ENCODE measurements around the gene LRMDA.

DNA sequence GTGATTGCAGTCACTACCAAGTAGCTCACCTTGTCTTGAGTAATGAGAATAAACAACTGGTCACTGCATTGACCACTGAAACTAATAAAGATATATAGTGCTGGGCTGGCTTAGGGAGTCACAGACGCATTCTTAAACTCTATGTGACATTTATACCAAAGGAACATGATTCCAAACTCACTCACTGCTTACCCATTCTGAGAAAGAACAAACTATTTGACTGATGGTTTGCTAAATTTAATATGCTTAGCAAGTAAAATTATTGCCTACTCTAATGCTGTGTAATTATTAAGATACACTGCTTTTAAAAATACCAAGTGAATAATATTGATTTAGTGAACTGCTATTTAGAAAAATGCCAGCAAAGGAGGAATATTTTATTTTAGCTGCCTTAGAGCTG, 191.1 kb downstream of the LRMDA start:
- no peak for TF ChIP-seq ZBTB40 (IDR thresholded peaks at IDR 0.05; ENCODE audit: borderline replicate concordance)
- TF ChIP-seq POLR2AphosphoS5 (IDR thresholded peaks at IDR 0.05; ENCODE audit: low read length), result no peak
- TF ChIP-seq HDAC6 (IDR thresholded peaks at IDR 0.05; ENCODE audit: unreplicated experiment), result no peak
- TF ChIP-seq, protein P1, sequence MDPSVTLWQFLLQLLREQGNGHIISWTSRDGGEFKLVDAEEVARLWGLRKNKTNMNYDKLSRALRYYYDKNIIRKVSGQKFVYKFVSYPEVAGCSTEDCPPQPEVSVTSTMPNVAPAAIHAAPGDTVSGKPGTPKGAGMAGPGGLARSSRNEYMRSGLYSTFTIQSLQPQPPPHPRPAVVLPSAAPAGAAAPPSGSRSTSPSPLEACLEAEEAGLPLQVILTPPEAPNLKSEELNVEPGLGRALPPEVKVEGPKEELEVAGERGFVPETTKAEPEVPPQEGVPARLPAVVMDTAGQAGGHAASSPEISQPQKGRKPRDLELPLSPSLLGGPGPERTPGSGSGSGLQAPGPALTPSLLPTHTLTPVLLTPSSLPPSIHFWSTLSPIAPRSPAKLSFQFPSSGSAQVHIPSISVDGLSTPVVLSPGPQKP (IDR thresholded peaks at IDR 0.05; ENCODE audit: low read depth, low read length), result no peak
- TF ChIP-seq EP300 (IDR thresholded peaks at IDR 0.05; ENCODE audit: borderline replicate concordance in 1 of 2, control insufficient read depth in 1 of 2, low read depth in 2 of 2, low read length in 2 of 2), result no peak
- TF ChIP-seq PRDM15 (CRISPR knock-in tag; IDR thresholded peaks at IDR 0.05), result no peak
- TF ChIP-seq, protein P2, sequence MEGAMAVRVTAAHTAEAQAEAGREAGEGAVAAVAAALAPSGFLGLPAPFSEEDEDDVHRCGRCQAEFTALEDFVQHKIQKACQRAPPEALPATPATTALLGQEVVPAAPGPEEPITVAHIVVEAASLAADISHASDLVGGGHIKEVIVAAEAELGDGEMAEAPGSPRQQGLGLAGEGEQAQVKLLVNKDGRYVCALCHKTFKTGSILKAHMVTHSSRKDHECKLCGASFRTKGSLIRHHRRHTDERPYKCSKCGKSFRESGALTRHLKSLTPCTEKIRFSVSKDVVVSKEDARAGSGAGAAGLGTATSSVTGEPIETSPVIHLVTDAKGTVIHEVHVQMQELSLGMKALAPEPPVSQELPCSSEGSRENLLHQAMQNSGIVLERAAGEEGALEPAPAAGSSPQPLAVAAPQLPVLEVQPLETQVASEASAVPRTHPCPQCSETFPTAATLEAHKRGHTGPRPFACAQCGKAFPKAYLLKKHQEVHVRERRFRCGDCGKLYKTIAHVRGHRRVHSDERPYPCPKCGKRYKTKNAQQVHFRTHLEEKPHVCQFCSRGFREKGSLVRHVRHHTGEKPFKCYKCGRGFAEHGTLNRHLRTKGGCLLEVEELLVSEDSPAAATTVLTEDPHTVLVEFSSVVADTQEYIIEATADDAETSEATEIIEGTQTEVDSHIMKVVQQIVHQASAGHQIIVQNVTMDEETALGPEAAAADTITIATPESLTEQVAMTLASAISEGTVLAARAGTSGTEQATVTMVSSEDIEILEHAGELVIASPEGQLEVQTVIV (IDR thresholded peaks at IDR 0.05; ENCODE audit: borderline replicate concordance, partially characterized antibody), result no peak
- TF ChIP-seq CTCF (IDR thresholded peaks at IDR 0.05 in 2 of 3, conservative IDR thresholded peaks at IDR 0.05 in 1 of 3; ENCODE audit: control insufficient read depth in 2 of 3, extremely low read depth in 1 of 3, insufficient read depth in 1 of 3, low read depth in 3 of 3, low read length in 3 of 3), result no peak
- no peak for TF ChIP-seq NFYB (IDR thresholded peaks at IDR 0.05; ENCODE audit: insufficient read depth, low read depth, low read length)
- no peak for TF ChIP-seq ATF2 (IDR thresholded peaks at IDR 0.05; ENCODE audit: low read length)
- TF ChIP-seq CEBPZ (IDR thresholded peaks at IDR 0.05; ENCODE audit: low read depth, low read length), result no peak
- TF ChIP-seq JUND (IDR thresholded peaks at IDR 0.05; ENCODE audit: low read depth, low read length), result no peak

Measured in GM12878 (cell line).